GM20431 (cell line): Measurements from ENCODE around the gene CCDC57.

Experiments used
- in situ Hi-C: fragments of 300-500 bp; cut with MseI, MboI; formaldehyde crosslinking; loops from one replicate; pipeline ENCODE4 v1.15.0; 2020; ENCODE audit warnings: low sequenced_read_pairs; ENCODE audit not compliant: unreplicated experiment

The CCDC57 gene

DNA sequence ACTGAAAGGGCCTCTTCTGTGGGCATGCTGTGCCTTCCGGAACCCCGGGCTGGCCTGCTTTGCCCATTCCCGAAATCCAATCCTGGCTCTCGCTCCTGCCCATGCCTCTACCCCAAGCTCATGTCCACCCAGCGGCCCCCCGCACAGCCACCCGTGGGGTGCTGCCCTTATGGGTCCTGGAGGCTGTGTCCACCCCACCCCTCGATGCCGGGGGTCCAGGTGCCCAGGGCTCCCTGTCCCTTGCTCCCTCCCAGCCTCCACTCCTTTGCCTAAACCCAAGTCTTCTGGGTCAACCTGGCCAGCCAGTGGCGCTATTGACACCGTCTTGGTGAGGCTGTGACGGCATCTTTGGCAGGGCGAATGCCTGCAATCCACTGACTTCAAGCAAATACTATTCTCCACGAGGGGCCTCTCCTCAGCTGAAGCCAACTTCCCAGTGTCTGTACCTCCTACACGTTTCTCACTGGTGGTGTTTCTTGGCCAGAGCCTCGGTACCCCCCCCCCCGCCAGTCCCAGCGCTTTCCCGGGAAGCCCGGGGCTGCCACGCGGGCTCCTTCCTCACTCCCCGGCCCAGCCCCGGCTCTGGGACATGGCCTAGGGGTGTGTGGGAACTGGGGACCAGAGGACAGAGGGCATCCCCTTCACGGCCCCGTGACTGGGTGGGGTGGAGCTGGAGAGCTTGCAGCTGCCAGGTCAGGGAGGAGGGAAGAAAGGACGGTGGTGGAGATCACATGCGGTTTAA, 134.9 kb downstream of the CCDC57 start:
- in situ Hi-C loops, result no loop called here

DNA sequence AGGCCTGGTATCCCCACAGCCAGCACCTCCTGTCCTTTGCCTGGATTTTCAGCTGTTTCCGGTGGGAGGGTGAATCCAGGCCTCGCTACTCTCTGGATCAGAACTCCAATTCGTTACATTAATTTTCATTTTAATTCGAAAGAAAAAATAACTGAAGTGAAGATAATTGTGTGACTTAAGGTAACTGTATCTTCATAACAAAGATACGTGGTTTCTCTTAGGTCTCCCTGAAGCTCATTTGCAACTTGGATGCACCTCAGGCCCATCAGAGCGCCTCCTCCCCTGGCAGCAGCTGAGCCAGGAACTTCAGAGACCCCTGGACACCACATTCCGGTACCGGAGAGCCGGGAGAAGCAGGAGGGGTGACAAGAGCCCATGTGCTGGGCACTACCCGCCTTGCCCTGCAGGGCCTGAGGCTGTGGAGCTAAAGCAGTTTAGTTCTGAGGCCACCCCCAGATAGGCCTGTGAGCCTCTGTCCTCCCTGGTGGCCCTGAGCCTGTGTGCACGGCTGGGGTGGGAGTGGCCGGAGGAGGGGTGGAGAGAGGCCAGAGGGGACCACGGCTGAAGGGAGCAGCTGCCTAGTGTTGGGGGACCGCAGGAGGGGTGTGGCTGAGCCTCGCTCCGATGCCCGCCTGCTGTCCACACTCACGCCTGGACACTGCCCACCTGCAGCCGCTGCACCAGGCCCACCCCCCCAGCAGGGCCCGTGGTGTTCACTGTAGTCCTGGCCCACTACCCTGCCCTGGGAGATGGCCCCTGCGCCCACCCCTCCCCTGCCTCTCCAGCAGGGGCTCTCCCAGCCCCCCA, 135.7 kb downstream of the CCDC57 start:
- in situ Hi-C loops, result no loop called here

DNA sequence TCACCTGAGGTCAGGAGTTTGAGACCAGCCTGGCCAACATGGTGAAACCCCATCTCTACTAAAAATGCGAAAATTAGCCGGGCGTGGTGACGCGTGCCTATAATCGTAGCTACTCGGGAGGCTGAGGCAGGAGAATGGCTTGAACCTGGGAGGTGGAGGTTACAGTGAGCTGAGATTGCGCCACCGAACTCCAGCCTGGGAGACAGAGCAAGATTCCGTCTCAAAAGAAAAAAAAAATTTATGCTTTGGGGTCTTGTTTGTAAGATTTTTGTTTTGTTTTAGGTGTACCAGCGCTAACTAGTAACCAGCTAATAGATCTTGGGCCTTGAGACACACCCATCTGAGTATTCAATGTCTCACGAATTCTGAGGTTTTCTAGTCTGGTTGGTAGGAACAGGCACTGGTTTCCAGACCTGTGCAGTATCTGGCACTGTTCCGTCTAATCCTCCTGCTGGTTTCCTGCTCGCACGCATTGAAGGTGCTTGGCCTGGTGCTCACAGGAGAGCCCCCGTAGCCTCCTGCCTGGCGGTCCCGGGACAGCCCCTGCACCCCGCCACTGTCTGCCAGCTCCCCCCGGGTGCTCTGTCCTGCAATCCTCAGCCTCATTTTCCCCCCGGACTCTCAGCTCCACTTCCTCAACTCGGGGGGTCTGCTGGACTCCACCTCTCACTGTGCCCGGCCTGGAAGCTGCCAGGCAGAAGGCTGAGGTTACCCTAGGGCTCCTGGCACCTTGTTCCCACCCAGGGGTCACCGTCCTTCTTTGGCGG, 136.4 kb downstream of the CCDC57 start:
- in situ Hi-C loops, result no loop called here

DNA sequence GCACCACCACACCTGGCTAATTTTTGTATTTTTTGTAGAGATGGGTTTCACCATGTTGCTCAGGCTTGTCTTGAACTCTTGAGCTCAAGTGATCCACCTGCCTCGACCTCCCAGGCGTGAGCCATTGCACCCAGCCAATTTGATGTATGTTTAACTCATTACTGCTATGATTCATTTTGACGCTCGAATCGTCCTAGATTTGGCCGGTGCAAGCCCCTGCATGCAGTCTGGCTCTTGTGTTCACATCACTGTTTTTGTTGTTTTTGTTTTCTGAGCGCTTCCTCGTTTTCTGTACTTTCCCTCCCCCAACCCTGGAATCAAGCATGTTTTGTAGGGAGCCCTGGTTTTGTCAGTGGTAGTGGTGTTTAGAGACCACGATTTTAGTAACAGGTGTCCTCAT, 139.2 kb downstream of the CCDC57 start:
- in situ Hi-C loops, result no loop called here

DNA sequence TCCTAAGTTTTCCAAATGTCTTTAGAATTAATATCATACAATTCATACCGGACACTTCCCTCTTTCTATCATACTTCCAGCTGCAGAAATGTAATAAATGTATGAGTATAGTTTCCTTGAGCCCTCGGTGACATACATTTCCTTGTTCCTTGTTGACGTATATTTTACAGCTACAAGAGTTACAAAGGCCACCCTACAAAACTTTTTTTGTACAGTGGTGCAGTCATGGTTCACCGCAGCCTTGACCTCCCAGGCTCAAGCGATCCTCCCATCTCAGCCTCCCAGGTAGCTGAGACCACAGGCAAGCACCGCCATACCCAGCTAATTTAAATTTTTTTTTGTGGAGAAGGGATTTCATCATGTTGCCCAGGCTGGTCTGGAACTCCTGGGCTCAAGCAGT, 139.8 kb downstream of the CCDC57 start:
- in situ Hi-C loops, result no loop called here

DNA sequence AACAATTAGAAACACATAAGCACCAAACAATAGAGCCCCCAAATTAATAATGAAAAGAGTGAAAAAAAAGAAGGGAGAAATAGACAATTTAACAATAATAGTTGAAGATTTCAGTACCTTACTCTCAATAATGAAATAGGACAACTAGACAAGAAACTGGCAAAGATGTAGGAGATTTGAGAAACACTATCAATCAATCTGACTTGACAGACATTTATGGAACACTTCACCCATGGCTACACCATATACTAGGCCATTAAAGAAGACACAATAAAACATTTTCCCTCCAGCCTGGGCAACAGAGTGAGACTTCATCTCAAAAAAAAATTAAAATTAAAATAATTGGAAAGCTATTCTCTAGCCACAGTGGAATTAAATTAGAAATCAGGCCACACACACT, 142.0 kb downstream of the CCDC57 start:
- in situ Hi-C loops, result no loop called here

DNA sequence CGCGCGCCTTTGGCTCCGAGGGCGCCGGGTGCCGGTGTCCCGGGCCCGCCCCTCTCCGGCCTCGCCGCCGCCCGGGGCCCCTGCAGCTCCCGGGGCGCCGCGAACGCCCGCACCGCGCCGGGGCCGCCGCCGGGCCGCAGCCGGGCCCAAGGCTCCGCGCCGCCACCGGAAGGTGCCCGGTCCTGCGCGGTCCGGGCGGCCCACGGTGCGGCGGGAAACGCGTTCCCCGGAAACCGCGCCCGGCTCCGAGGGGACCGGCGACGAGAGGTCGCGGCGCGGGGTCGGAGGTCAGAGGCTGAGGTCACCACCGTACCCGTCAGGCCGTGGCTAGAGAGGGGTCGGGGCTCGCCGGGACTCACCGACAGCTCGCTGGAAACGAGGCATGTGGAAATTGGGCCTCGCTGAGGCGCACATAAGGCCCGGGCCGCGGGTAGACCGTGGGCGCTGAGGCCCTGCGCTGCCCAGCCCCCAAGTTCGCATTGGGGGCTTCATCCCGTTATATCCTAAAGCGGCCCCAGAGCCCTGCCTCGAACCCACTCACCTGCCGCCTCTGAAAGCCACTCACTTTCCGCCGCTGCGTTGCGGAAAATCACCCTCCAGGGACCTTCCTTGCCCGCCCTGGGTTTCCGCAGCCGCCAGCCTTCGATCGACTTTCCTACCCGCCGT, 146.9 kb downstream of the CCDC57 start, which contains the start of gene DUS1L:
TSS of gene DUS1L (minus strand) at position 167 of the 666 bp plus-strand sequence. CDS start 745 bp downstream, outside the sequence.
- in situ Hi-C loops, result no loop called here

DNA sequence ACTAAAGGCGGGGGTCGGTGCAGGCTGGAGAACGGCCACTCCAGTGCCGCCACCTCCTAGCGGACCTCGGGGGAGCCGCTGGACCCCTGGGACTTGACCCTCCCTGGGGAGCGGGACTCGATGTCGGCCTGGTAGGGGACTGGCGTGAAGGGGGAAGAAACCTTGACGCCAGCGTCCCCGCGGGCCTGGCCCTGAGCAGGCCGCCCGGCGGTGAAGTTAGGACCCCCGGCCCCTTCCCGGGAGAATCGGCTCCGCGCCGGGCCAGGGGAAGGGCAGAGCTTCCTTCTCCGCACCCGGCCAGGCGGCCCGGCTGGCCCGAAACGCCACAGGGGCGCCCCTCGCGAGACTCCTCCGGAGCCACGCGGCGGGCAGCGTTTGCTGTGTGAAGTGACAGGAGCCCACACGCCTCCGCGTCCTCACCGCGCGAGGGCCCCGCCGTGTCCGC, 147.4 kb downstream of the CCDC57 start:
- in situ Hi-C loops, result no loop called here

DNA sequence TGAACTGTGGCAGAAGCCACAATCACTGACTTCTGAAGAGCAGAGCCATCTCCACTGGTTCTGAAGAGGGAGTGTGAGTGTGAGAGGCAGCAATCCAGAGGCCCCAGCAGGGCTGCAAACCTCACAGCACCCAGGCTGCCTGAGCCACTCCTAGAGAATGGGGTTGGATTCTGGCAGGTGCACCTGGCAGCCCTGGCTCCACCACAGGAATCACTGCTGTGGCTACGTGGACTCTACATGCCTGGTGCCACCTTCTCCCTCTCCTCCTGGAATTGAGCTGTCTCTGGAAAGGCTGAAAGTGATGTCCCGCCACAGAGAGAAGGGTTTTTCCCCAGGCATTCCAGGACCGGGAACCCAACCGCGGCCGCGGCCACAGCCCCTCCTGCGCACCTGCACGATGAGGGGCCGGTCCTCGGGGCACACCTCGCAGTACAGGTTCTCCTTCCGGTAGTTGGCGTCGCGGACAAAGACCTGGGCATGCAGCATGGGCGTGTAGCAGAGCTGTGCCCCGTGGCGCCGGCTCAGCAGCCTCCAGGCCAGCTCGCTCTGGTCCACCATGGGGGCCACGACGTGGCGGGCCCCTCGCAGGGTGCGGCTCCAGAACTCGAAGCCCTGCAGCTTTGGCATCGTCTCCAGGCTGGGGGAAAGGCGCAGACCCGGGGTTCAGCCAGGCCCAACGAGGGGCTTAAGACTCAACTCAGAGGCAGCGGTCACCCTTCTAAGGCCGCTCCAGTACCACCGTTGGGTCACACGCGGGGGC, 148.0 kb downstream of the CCDC57 start:
- in situ Hi-C loops, result no loop called here

DNA sequence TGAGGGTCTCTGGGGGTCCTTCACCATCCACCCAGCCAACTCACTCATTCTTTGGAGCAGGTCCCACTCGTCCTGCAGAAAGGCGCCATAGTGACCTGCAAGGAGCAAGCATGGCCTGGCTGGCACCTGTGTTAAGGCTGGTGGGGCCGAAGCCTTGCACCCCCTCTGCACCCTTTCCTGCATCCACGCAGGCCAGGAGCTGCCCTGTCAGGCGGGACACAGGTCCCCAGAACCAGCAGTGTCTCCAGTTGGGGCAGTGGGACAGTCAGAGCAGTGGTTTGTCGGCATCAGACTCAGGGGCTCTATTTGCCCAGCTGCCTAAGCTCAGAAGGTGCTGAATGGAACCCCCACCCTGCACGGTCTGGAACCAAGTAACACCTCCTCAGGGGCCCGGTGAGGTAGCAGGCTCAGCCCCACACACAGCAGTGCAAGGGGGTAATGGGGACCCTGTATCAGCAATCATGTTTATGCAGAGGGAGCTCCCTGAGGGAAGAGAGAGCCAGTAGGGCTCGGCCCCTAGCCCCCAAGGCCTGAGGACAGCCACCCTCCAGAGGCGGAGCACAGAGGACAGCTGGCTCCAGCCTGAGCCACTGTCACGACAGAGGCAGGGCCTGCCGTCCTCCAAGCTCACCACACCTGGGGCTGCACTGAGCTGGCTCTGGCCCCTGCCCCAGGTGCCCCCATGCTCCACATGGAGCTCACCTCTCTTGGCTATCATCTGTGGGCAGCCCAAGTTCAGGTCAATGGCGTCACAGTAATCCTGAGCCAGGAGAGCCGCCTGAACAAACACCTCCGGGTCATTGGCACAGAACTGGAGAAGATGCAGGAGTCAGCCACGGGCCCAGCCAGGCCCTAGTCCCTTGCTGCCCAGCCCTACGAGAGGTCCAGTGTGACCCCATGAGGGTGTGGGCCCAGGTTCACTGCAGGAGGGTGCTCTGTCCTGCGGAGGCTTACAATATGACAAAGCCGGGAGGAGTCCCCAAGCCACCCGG, 148.9 kb downstream of the CCDC57 start:
- in situ Hi-C loops, result no loop called here

DNA sequence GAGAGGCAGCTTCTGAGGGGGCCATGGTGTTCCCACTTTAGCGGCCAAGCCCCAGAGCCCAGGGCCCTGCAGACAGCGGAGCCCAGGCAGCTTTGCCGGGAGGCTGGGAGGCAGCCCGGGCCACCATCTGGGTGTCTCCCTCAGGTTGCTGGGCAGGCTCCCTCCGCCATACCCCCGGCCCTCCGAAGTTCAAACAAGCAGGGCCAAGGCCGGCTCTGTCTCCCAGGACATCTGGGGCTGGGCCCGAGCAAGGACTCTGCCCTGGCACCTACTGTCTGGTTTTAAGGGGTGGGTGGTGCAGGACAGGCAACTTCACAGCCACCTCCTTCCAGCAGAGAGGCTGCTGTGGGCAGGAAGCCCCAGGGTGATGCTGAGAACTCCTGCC, 149.7 kb downstream of the CCDC57 start:
- in situ Hi-C loops, result no loop called here

DNA sequence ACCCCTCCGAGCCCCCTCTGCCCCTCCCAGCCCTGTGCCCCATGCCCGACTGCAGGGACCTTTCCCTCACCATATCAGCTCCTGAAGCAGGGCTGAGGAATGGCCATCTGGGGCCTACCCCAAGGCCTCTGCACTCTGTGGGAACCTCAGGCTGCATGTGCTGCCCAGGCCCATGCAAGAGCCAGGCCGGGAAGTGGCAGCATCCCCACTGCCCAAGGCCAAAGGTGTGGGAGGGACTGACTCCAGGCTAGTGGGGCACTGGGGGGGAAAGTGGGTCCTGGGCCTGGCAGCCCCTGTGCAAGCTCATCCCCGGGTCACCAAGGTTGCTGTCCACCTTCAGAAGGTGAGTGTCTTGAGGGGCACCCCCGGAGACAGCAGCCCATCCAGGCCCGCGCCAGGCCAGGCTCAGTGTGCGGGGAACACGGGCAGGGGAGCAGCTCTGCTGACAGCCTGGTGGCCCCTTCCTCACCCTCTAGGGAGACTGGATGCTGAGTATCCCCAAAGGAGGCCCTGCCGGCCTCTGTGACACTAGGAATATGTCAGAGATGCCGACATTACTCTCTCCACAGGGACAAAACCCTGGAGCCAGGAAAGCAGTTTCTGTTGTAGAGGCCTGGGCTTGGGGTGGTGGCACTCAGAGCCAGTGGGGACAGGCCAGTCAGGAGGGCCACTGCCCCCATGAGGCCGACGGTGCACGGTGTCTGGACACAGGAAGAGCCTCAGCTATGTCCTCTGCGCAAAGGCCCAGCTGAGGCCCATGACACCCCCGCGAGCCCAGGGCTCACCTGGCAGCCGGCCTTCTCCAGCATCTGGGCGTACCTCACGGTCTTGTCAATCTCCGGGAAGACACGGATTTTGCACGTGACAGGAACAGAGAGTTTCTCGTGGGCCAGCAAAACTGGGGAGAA, 150.3 kb downstream of the CCDC57 start:
- in situ Hi-C loops, result no loop called here

DNA sequence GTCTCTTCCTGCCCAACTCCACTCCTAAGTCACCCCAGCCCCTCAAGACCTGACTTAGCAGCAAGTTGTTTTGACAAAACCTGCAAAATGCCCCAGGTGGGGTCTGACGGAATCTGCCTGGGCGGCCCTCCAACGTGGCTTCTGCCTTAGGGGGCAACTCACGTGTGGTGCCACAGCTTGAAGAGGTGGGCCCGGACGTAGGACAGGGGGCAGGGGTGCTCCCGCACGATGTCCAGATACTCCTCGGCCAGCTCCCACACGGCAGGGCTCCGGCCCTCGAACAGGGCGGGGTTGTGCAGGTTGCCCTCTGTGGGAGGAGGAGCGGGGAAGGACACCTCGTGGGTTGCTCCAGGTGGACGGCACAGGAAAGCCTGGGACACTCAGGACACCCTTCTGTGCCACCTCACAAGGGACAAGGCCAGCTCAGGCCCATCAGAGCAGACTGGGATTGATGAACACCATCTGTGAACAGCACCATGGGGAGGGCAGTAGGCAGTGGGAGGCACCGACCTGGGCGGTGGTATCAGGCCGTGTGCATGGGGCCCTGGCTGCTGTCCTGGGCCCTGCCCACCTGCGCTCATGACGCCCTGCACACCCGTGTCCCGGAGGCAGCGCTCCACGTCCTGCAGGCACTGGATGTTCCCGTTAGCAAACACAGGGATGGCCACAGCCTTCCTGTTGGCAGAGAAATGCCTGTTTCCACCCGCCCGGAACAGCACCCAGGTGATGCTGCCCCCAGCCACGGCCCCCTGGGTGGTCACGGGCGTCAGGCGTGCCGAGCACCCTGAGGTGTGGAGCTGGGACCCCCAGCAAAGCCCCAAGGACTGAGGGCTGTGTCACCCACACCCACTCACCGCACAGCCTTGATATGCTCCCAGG, 151.4 kb downstream of the CCDC57 start:
- in situ Hi-C loops, result no loop called here

DNA sequence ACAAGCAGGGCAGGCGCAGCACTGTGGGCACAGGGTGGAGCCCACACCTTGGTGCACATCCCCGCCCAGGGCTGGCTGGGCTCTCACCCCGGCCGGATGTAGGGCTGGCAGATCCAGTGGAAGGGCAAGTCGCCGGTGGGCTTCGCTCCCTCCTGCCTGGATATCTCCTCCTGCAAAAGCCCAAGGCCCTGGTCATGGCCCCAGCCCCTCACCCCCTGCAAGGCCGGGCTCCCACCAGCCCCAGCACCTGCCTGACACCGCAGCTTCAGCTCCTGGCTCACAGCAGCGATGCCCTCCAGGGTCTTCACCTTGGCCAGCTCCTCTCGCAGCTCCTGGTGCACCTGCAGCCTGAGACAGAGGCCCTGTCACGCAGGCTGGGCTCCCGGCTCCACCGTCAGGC, 152.0 kb downstream of the CCDC57 start:
- in situ Hi-C loops, result no loop called here

DNA sequence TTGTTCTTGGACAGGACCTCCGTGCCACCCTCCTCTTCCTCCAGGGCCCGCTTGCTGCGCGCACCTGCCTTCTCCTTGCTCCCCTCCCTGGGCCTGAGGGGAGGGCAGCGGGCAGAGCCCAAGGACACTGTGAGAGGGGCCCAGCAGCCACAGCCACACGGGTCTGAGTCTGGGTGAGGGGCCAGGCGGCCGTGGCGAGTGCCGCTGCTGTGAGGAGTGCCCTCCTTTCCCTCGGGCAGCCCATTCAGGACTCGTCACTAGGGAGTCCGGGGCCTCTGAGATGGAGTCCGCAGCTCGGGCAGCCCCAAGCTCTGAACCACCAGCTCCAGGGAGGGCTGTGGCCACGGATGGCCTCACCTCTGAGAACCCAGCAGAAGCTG, 152.7 kb downstream of the CCDC57 start:
- in situ Hi-C loops, result no loop called here

DNA sequence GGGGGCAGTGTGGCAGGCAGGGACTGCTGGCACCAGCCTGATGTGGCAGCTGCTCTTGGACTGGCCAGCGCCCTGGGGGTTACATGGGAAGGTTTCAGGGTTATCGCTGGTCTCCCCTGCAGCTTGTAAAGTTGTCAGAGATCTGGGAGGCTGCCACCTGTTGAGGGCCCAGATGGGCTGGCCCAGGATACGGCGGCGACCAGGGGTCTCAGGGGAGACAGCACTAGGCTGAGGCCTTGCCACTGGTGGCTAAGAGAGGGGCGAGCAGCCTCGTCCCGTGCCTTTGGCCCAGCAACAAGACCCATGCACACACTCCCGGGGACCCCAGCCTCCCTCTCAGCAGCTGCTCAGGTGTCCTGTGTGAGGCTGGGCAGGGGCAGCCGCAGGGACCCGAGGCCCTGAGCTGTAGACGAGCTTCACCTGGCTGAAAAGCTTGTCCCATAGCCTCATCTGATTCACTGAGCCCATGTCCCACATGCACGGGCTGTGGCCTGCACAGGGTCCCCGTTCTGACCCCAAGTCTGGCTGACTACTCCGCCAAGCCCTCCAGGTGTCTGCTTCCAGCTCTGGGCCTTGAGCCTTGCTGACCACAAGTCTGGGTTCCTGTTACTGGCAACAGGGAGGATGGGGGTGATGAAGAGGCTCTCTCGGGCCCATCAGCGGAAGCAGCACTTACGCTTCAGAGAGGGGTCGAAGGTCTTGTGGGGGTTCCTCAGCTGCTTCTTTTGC, 153.2 kb downstream of the CCDC57 start:
- in situ Hi-C loops, result no loop called here
